SU-DHL-6 (cell line): ENCODE measurements around the gene SERPINB8.
"Not testable (repeated sequence)": the region's sequence is repeated elsewhere in the genome, so short reads cannot be mapped to it uniquely, and the experiment has no call there.

Experiments
- H2AFZ ChIP-seq: fragments of 200-600 bp; sonication (generic); 2 replicates; pipeline ENCODE4 v1.6.1; 2014; ENCODE audit warnings: low read depth, mild to moderate bottlenecking, moderate library complexity, mixed read lengths, antibody characterized with exemption, low read length; ENCODE audit not compliant: severe bottlenecking
- H3F3A ChIP-seq: fragments of 200-600 bp; shearing (Covaris generic); 2 replicates; pipeline ENCODE4 v1.6.0; 2016; ENCODE audit warnings: antibody characterized with exemption, mild to moderate bottlenecking; ENCODE audit not compliant: insufficient read depth
- H3K27ac ChIP-seq: fragments of 200-600 bp; sonication (generic); 2 replicates; pipeline ENCODE4 v1.5.1; 2016; ENCODE audit warnings: low read depth, mild to moderate bottlenecking, low read length, moderate library complexity, mixed read lengths
- H3K27me3 ChIP-seq: fragments of 200-600 bp; sonication (generic), shearing (Covaris generic); 2 replicates; pipeline ENCODE4 v1.6.0; 2014; ENCODE audit warnings: mild to moderate bottlenecking, low read length
- H3K36me3 ChIP-seq: fragments of 200-600 bp; sonication (generic); 2 replicates; pipeline ENCODE4 v1.6.1; 2014; ENCODE audit warnings: mild to moderate bottlenecking, low read length, mixed read lengths
- H3K4me2 ChIP-seq: fragments of 300-600, 200-600 bp; shearing (Covaris generic), sonication (generic); 2 replicates; pipeline ENCODE4 v1.6.0; 2014; ENCODE audit warnings: low read length, low read depth, mild to moderate bottlenecking; ENCODE audit not compliant: poor library complexity, severe bottlenecking
- H3K4me3 ChIP-seq: fragments of 200-600 bp; sonication (generic); 2 replicates; pipeline ENCODE4 v1.5.1; 2014; ENCODE audit warnings: antibody characterized with exemption, low read length, mild to moderate bottlenecking, mixed read lengths; ENCODE audit not compliant: insufficient read depth, poor library complexity, severe bottlenecking
- H3K79me2 ChIP-seq: fragments of 200-600 bp; sonication (generic); 2 replicates; pipeline ENCODE4 v1.6.1; 2014; ENCODE audit warnings: mild to moderate bottlenecking, low read length, moderate library complexity; ENCODE audit not compliant: insufficient read depth
- H3K9ac ChIP-seq: fragments of 200-600 bp; sonication (generic); 2 replicates; pipeline ENCODE4 v1.7.0; 2014; ENCODE audit warnings: mild to moderate bottlenecking, low read length
- H3K9me2 ChIP-seq: fragments of 200-600 bp; sonication (generic); replicated peaks from 2 replicates; pipeline ENCODE4 v1.6.1; 2014; ENCODE audit warnings: low read length; ENCODE audit not compliant: insufficient read depth
- H3K9me3 ChIP-seq: fragments of 200-600 bp; sonication (generic); 2 replicates; pipeline ENCODE4 v1.6.1; 2014; ENCODE audit warnings: low read length, mixed read lengths; ENCODE audit not compliant: insufficient read depth
- H4K20me1 ChIP-seq: fragments of 200-600 bp; sonication (generic); 2 replicates; pipeline ENCODE4 v1.6.1; 2014; ENCODE audit warnings: low read depth, mild to moderate bottlenecking, antibody characterized with exemption, low read length, moderate library complexity, mixed read lengths
- EZH2phosphoT487 ChIP-seq: fragments of 200-600 bp; sonication (generic), shearing (Covaris generic); conservative IDR thresholded peaks from 2 replicates; pipeline ENCODE4 v1.6.1; 2018; ENCODE audit warnings: mild to moderate bottlenecking, antibody characterized with exemption, low read length, moderate library complexity, mixed read lengths
- TF ChIP-seq, protein P1 (sequence below): fragments of 200-600 bp; sonication (generic); IDR thresholded peaks from one replicate; pipeline ENCODE4 v1.5.1; 2017; ENCODE audit warnings: antibody characterized with exemption, mild to moderate bottlenecking, low read length, moderate library complexity; ENCODE audit not compliant: insufficient read depth, poor library complexity, severe bottlenecking

SERPINB8 gene

GRCh38 chr18:63936156-63936931, 33.5 kb upstream of the SERPINB8 start:
- TF ChIP-seq, protein P1, sequence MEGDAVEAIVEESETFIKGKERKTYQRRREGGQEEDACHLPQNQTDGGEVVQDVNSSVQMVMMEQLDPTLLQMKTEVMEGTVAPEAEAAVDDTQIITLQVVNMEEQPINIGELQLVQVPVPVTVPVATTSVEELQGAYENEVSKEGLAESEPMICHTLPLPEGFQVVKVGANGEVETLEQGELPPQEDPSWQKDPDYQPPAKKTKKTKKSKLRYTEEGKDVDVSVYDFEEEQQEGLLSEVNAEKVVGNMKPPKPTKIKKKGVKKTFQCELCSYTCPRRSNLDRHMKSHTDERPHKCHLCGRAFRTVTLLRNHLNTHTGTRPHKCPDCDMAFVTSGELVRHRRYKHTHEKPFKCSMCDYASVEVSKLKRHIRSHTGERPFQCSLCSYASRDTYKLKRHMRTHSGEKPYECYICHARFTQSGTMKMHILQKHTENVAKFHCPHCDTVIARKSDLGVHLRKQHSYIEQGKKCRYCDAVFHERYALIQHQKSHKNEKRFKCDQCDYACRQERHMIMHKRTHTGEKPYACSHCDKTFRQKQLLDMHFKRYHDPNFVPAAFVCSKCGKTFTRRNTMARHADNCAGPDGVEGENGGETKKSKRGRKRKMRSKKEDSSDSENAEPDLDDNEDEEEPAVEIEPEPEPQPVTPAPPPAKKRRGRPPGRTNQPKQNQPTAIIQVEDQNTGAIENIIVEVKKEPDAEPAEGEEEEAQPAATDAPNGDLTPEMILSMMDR: peak; percentile 67
- no peak for TF ChIP-seq EZH2phosphoT487
- Histone ChIP-seq H3K9me3 (no peaks in the 10 kb centered on the region), H3K36me3 (no peaks in the 10 kb centered on the region), H3K9me2 (no peaks in the 10 kb centered on the region), H2AFZ (peak overlapping the region; percentile 83), H3K4me2 (peak overlapping the region; percentile 57), H3K4me3 (no peak overlapping the region), H3K27ac (no peak overlapping the region), H3K9ac (peak overlapping the region; percentile 28; the same call in 1 of the 2 replicates), H3K79me2 (no peaks in the 10 kb centered on the region), H3F3A (no peaks in the 10 kb centered on the region), H3K27me3 (no peaks in the 10 kb centered on the region), H4K20me1 (no peaks in the 10 kb centered on the region)

GRCh38 chr18:63936932-63937393, 32.9 kb upstream of the SERPINB8 start:
- Histone ChIP-seq H3K4me2 (peak overlapping the region; percentile 57), H3K27ac (no peak overlapping the region), H3F3A (no peaks in the 10 kb centered on the region), H3K27me3 (no peaks in the 10 kb centered on the region), H3K36me3 (no peaks in the 10 kb centered on the region), H3K4me3 (no peak overlapping the region), H3K79me2 (no peaks in the 10 kb centered on the region), H2AFZ (peak overlapping the region; percentile 83), H4K20me1 (no peaks in the 10 kb centered on the region), H3K9me3 (no peaks in the 10 kb centered on the region), H3K9me2 (no peaks in the 10 kb centered on the region), H3K9ac (no peak overlapping the region)
- no peak for TF ChIP-seq EZH2phosphoT487
- TF ChIP-seq, protein P1: no peak

DNA sequence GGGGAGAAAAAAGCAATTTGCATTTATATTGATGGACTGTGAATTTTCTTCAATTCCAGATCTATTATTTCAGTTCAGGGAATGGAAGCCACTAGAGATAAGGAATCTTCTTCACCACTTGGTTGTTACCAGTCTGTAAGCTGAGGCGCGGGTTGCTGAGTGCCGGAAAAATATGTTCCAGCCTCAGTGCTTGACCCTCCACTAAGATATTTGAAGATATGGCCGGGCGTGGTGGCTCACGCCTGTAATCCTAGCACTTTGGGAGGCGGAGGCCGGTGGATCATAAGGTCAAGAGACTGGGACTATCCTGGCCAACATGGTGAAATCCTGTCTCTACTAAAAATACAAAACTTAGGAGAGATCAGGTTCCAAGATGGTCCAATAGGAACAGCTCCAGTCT, 29.9 kb upstream of the SERPINB8 start:
- no peak overlapping the region for H2AFZ ChIP-seq
- no peaks in the 10 kb centered on the region for H3K9me2 ChIP-seq
- H3K36me3 ChIP-seq: no peaks in the 10 kb centered on the region
- H3K9ac ChIP-seq: no peak overlapping the region
- no peaks in the 10 kb centered on the region for H3K79me2 ChIP-seq
- H3F3A ChIP-seq: no peaks in the 10 kb centered on the region
- H3K4me2 ChIP-seq: no peak overlapping the region
- no peaks in the 10 kb centered on the region for H4K20me1 ChIP-seq
- TF ChIP-seq, protein P1: no peak
- TF ChIP-seq EZH2phosphoT487: no peak
- no peaks in the 10 kb centered on the region for H3K9me3 ChIP-seq
- H3K4me3 ChIP-seq: no peak overlapping the region
- H3K27ac ChIP-seq: no peak overlapping the region
- H3K27me3 ChIP-seq: no peaks in the 10 kb centered on the region

- H3K4me3 ChIP-seq, H3K27ac ChIP-seq, H3F3A ChIP-seq, H3K9me2 ChIP-seq, H3K79me2 ChIP-seq, H3K9me3 ChIP-seq, H3K4me2 ChIP-seq, H2AFZ ChIP-seq, H4K20me1 ChIP-seq, H3K9ac ChIP-seq, H3K27me3 ChIP-seq, H3K36me3 ChIP-seq: not testable (repeated sequence)
Observed at GRCh38 chr18:63940543-63941050, 29.3 kb upstream of the SERPINB8 start.
